Stimulated activated CD4-positive, alpha-beta T cell treated with anti-CD3 and anti-CD28 coated beads, TNF-alpha, amount 100 ng/mL, for 4 hours (primary cell): ENCODE data around the gene KRTAP25-1.

Experiments used
- DNase-seq, 3 experiments: peaks; one replicate each; pipeline ENCODE4 v3.0.0-alpha.2; 2020; ENCODE audit warnings: low read depth in 3 of 3

Gene KRTAP25-1

GRCh38 chr21:30289215-30289614 is at the start of gene KRTAP25-1:
KRTAP25-1 (minus strand) TSS chr21:30289514; CDS start chr21:30289490, 24 bp downstream.
- DNase-seq, result no peak

GRCh38 chr21:30338717-30339116 is 49.4 kb upstream of the KRTAP25-1 start:
- DNase-seq, result no peak

GRCh38 chr21:30337772-30338171 is 48.5 kb upstream of the KRTAP25-1 start:
- DNase-seq, result no peak

GRCh38 chr21:30337276-30337744 is 48.0 kb upstream of the KRTAP25-1 start, which contains the start of gene KRTAP27-1:
KRTAP27-1 (minus strand) TSS chr21:30337694; CDS start chr21:30337668, 26 bp downstream.
- DNase-seq, result no peak

GRCh38 chr21:30336596-30336995 is 47.3 kb upstream of the KRTAP25-1 start:
- no peak for DNase-seq

- no peak for DNase-seq
Observed at GRCh38 chr21:30333736-30334135, 44.4 kb upstream of the KRTAP25-1 start.

GRCh38 chr21:30332681-30333080 is 43.4 kb upstream of the KRTAP25-1 start:
- no peak for DNase-seq

- no peak for DNase-seq
Observed at GRCh38 chr21:30329203-30329875, 40.0 kb upstream of the KRTAP25-1 start.

GRCh38 chr21:30326390-30326789 is 37.1 kb upstream of the KRTAP25-1 start:
- no peak for DNase-seq

GRCh38 chr21:30320215-30320614 is 30.9 kb upstream of the KRTAP25-1 start, which contains the start of gene KRTAP26-1:
KRTAP26-1 (minus strand) TSS chr21:30320315; CDS start chr21:30320035, 280 bp downstream.
- DNase-seq, result no peak

GRCh38 chr21:30315701-30316100 is 26.4 kb upstream of the KRTAP25-1 start:
- no peak for DNase-seq

- no peak for DNase-seq
Observed at GRCh38 chr21:30306884-30307283, 17.6 kb upstream of the KRTAP25-1 start.

GRCh38 chr21:30305136-30305535 is 15.8 kb upstream of the KRTAP25-1 start:
- no peak for DNase-seq

GRCh38 chr21:30282850-30283249 is 6.5 kb downstream of the KRTAP25-1 start, which contains the start of gene KRTAP24-1:
KRTAP24-1 (minus strand) TSS chr21:30282950; CDS start chr21:30282932, 18 bp downstream.
- DNase-seq, result no peak

GRCh38 chr21:30271611-30272010 is 17.7 kb downstream of the KRTAP25-1 start:
- no peak for DNase-seq

GRCh38 chr21:30271156-30271555 is 18.2 kb downstream of the KRTAP25-1 start:
- no peak for DNase-seq

GRCh38 chr21:30269803-30270530 is 19.3 kb downstream of the KRTAP25-1 start:
- no peak for DNase-seq

GRCh38 chr21:30268608-30269197 is 20.6 kb downstream of the KRTAP25-1 start:
- DNase-seq, result no peak

GRCh38 chr21:30257773-30258172 is 31.5 kb downstream of the KRTAP25-1 start:
- DNase-seq, result no peak

GRCh38 chr21:30256100-30256499 is 33.2 kb downstream of the KRTAP25-1 start:
- DNase-seq, result no peak

GRCh38 chr21:30255679-30256078 is 33.6 kb downstream of the KRTAP25-1 start:
- no peak for DNase-seq

GRCh38 chr21:30251781-30252180 is 37.5 kb downstream of the KRTAP25-1 start:
- DNase-seq, result no peak
